ENCODE data around the gene COL5A3.

DNA sequence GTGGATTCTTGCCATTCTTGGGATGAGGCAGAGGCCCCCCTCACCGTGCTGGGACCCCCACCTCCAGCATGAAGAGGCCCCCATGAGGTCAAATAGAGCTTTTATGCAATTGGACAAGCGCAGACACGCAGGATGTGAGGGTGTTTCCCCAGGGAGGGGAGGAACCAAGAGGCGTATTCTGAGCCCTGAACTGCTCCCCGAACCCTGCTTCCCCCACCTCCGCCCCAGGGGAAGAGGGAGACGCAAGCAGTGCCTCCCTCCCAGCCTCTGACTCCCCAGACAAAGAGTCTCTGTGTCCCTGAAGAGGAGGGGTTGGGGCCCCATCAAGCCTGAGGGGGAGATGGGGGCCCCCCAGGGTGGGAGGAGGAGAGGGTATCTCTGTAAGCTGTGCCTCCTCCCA is 1.7 kb upstream of the COL5A3 start:
- TF ChIP-seq CREB1 (IDR thresholded peaks at IDR 0.05; ENCODE audit: low read depth): no peak
- no peak for TF ChIP-seq EP300 (IDR thresholded peaks at IDR 0.05; ENCODE audit: borderline replicate concordance)
- TF ChIP-seq, protein P1, sequence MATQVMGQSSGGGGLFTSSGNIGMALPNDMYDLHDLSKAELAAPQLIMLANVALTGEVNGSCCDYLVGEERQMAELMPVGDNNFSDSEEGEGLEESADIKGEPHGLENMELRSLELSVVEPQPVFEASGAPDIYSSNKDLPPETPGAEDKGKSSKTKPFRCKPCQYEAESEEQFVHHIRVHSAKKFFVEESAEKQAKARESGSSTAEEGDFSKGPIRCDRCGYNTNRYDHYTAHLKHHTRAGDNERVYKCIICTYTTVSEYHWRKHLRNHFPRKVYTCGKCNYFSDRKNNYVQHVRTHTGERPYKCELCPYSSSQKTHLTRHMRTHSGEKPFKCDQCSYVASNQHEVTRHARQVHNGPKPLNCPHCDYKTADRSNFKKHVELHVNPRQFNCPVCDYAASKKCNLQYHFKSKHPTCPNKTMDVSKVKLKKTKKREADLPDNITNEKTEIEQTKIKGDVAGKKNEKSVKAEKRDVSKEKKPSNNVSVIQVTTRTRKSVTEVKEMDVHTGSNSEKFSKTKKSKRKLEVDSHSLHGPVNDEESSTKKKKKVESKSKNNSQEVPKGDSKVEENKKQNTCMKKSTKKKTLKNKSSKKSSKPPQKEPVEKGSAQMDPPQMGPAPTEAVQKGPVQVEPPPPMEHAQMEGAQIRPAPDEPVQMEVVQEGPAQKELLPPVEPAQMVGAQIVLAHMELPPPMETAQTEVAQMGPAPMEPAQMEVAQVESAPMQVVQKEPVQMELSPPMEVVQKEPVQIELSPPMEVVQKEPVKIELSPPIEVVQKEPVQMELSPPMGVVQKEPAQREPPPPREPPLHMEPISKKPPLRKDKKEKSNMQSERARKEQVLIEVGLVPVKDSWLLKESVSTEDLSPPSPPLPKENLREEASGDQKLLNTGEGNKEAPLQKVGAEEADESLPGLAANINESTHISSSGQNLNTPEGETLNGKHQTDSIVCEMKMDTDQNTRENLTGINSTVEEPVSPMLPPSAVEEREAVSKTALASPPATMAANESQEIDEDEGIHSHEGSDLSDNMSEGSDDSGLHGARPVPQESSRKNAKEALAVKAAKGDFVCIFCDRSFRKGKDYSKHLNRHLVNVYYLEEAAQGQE (IDR thresholded peaks at IDR 0.05; ENCODE audit: low read depth): no peak
- TF ChIP-seq NFIC (IDR thresholded peaks at IDR 0.05): no peak
- no peak for TF ChIP-seq TAF1 (IDR thresholded peaks at IDR 0.05; ENCODE audit: low read depth)
- TF ChIP-seq, protein P2, sequence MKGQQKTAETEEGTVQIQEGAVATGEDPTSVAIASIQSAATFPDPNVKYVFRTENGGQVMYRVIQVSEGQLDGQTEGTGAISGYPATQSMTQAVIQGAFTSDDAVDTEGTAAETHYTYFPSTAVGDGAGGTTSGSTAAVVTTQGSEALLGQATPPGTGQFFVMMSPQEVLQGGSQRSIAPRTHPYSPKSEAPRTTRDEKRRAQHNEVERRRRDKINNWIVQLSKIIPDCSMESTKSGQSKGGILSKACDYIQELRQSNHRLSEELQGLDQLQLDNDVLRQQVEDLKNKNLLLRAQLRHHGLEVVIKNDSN (IDR thresholded peaks at IDR 0.05): no peak
- TF ChIP-seq TCF12 (IDR thresholded peaks at IDR 0.05; ENCODE audit: low read depth): no peak
- no peak for TF ChIP-seq ZBTB7A (IDR thresholded peaks at IDR 0.05; ENCODE audit: low read depth)
- no peak for TF ChIP-seq YY1 (IDR thresholded peaks at IDR 0.05; ENCODE audit: low read depth)
- no peak for TF ChIP-seq EGR1 (IDR thresholded peaks at IDR 0.05)
- TF ChIP-seq CEBPB (IDR thresholded peaks at IDR 0.05): no peak
- TF ChIP-seq, protein P3, sequence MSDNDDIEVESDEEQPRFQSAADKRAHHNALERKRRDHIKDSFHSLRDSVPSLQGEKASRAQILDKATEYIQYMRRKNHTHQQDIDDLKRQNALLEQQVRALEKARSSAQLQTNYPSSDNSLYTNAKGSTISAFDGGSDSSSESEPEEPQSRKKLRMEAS (IDR thresholded peaks at IDR 0.05): no peak

Data from Ishikawa (cell line).